GM18870 (cell line): Measurements from ENCODE around the gene TRAK2.
"Not testable (repeated sequence)": the region's sequence is repeated elsewhere in the genome, so short reads cannot be mapped to it uniquely, and the experiment has no call there.

ENCODE experiments used
- ATAC-seq: cut with Tn5 transposase; IDR thresholded peaks from one replicate; pipeline ENCODE4 v1.9.1; 2021; ENCODE audit warnings: moderate library complexity; ENCODE audit not compliant: unreplicated experiment

The TRAK2 gene

DNA sequence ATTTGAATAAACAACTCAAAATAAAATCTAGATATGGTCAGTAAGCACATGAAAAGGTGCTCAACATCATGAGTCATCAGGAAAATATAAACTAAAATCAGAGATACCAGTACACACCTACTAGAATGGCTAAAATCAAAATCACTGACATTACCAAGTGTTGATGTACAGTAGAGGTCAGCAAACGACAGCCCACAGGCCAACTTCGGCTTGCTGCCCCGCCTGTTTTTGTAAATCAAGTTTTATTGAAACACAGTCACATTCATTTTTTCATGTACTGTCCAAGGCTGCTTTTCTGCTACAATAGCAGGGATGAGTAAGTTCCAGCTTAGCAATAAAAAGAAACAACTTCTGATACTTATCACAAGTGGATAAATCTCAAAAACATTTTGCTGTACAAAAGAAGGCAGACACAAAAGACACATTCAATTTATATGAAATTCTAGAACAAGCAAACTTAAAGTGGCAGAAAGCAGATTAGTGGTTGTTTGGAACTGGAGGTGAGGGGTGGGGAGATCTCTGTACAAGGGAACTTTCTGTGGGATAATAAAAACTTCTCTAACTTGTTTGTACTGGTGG lies 32.1 kb downstream of the TRAK2 start:
- no peak for ATAC-seq

DNA sequence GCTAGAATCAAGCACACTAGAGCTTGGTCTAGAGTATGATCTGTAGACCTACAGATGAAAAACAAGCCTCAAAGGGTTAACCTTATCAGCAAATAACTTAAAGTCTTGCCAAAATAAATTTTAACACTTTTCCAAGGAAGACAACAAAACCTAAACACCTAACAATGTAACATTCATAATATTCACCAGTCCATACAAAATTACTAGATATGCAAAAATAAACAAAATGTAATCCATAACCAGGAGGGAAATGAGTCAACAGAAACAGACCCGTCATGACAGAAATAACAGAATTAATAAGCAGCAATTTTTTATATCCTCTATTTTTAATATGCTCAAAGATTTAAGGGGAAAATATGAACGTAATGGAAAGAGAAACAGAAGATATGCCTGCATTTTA lies 36.1 kb downstream of the TRAK2 start:
- no peak for ATAC-seq

DNA sequence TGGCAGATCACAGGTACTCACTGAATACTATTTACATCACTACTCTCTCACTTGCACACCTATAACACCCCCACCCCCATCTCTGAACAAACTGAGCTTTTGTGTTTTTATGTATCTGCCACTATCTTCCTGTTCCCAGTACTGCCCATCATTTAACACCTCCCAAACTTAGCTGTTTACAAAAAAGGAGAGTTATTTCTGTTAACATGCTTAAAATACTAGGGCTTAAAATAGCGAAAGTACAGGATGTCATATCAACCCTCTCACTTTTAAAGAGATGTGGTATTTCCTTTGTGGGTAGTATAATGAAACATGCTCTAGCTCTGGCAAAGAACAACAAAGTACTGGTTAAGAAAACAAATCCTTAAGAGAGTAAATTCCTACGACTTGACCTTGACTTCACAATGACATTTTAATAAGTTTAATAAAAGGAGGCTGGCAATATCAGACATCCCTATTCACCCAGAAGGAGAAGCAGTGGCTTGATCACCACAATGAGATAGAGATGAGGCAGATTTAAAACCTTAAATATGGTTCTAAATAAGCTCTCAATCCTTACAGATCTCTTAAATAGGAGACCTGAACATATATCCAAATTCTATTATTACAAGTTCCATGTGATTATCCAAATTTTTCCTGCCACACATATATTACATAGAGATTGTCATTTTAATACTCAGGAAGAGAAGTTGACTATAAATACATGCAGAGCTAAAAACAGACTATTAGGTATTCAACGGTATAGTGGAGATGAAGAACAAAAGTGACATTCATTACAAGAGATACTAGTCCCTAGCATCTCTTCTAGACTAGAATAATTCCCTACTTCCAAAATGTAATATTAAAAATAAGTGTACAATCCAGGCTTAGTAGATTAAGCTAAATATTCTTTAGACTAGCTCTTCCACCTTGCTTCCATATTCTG lies 36.9 kb downstream of the TRAK2 start:
- no peak for ATAC-seq

DNA sequence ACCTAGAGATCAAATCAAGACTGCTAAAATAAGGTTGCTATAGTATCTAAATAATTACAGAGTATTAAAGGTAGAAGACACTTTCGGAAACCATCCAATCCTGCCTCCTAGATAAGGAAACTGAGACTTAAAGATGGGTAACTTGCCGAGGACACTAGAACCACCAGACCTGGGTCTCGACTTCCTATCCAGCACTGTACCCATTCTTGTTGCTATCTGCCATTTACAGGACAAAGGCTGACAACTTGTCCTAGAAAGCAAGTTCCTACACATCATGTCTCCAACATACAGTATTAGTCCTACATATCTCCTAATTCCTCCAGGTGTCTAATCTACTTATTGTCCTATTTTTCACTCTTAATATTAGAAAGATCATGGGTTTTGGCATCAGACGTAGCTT lies 37.7 kb downstream of the TRAK2 start:
- no peak for ATAC-seq

DNA sequence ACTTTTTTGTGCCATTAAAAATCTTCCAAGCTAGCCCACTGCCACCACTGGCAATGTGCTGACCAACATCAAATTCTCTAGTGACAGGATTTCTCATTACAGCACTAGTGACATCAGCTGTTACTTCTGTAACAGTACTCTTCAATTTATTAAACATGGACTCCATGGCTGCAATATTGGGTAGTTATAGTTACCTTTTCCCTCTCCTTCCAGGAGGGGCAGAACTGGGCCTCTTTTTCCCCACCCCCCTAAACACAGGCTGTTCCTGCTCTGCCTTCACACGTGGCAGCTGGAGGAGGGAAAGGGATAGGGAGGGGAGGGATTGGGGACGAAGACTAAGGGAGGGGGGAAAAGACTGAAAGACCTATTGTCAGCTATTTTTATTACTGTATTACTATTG lies 38.1 kb downstream of the TRAK2 start:
- no peak for ATAC-seq

DNA sequence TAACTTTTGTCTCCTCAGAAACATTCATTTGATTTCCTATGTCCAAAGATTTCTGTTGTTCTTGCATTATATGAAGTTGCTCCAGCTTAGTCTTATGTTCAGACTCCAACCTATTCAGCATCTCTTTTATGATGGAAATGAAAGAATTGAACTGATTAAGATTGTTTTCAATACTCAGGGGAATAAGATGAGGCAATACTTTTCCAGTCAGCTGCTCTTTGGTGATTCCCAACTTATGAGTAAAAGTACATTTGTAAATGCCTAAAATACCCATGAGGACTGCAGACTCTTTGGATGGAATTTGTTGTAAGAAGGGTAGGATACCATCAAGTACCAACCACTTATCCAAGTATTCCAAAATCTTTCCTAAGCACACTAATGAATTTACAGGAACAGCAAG lies 39.8 kb downstream of the TRAK2 start:
- no peak for ATAC-seq

DNA sequence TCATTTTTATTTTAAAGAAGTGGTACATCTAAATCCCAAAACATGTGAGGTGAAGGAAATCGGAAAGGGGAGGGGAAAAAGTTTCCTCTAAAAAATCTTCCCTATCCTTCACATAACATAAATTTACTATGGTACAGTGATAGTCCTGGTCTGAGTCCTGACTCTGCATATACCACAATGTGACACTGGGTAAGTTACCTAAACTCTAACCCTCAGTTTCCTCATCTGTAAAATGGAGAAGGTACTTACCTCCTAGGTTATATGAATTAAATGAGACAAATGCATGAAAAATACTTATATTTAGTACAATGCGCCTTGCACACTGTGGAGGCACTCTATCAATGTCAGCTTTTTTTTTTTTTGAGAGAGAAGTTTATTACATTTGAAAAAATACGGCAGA lies 42.3 kb downstream of the TRAK2 start:
- ATAC-seq: no peak

DNA sequence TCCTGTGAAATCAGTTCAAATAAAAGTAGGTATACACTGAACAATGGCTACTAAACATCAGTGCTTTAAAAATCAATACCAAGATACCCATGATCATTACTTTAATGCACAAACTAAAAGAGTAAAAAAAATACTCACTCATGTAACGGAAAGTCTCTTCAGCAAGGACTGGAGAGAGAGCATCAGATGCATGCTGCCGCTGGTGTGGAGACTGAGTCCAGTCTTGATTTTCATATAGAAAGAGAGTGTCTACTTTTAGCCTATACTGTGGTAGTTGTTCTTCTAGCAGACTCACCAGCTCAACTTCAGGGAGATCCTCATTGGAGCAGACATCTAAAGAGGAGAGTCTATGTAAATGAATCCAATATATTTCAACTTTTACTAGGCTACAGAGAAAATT lies 44.0 kb downstream of the TRAK2 start:
- ATAC-seq: no peak

DNA sequence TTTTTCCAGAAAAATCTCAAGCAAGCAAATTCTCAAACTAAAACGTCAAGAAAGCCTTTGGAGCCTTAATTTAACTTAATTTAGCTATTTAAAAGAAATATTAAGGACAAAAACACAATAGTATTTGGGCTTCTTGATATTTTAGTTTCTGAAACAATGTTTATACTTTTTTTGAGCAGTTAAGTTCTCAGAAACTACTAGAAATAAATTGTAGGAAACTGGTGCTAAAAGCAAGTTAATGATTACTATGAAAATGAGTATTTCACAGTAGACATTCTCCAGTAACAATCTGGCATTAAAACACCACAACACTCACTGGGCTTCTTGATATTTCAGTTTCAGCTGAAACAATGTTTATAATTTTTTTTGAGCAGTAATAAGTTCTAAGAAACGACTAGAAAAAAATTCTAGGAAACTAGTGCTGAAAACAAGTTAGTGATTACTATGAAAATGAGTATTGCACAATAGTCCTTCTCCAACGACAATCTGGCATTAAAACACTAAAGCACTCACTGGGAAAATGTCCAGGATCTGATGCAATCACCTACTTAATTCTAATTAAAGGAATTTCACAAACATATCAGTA lies 45.1 kb downstream of the TRAK2 start:
- ATAC-seq: no peak

DNA sequence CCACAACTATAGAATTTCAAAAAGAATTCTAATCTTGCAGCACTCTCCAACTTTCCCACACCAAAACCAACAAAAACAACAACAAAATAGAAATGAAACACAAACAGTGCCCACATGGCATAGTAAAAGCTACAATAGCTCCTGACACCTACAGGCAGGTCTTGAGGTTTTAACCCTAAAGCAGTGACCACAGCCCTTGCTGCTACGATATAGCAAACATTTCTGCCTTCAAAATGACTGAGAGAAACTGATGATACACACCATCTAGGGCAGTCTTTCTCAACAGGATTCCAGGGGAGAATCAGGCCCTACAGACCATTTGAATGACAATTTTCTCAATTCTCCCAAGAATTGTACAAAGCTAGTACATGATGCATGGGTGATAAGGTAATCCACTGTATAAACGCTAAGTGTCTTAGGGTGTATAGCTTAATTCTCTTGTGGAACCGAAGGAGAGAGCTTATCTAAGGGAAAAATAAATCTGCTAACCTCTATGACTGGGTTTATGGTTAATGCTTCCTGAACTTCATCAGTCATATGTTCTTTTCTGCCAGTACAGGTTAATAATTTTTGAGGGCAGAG lies 46.5 kb downstream of the TRAK2 start:
- no peak for ATAC-seq

DNA sequence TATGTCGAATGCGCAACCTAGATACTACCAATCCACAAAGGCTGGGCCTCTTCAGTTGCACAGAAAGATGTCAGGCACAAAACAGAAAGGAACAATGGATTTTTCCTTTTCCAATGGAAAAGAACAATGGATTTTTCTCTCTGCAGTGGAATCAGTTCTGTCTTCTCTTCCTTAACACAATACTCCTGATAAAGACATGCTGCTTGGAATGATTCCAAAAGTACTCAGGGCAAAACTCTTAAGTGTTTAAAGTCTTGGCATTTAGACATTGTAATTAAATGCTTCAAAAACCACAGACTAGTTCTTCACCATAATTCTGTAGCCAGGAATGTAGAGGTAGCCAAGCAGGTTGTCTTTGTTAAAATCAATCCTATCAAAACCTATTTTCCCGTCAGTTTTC lies 47.4 kb downstream of the TRAK2 start:
- no peak for ATAC-seq

DNA sequence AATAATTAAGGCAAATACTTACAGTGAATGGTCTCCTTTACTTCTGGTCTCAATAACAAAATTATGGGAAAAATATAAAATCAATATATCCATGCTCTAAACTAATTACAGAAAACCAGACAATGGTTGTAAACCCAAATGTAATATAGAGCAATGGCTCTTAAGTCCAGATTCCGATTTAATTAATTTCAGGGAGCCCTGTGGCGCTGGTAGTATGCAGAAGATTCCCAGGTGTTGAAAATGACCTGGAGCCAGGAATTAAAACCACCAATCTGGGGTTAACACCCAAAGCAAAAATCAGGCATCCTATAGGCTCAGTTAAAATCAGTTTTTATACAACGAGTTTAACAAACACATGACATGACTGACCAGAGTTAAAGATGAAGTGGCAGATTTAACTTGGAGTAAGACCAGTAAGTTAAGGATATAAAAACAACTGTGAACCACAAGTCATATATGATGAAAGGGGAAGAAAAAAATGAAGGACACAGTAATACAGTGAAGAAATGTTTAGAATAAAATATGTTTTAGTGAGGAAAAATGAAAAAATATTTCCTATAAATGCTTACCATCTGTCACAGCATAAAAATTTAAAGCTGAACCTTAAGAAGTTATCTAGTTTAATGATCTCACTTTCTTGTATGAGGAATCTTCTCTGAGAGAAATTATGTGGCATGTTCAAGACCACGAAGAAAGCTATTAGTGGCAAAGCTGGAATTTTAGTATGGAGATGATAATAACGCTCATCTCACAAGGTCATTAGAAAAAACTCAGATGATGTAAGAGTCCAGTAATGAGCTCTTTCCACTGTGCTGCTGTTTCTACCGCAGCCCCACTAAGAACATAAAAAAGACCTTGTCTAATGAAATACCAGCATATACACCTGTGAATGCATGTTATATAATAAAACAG lies 48.4 kb downstream of the TRAK2 start:
- no peak for ATAC-seq

DNA sequence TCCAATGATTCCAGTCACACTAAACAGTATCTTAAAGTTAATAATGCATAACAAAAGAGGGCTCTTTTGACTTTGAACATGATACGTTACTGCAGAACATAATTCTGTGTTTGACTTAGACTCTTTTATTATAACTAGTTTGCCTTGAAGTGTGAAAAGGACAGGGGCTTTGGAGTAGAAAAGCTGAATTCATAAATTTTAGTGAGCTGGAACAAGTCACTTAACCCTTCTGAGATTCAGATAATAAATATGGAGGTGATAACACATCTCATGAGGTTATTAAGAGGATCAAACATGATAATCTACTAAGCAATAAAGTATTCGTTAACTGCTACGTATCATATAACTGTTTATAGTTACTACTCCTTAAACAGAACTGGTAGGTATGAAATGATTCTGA lies 49.4 kb downstream of the TRAK2 start:
- no peak for ATAC-seq

DNA sequence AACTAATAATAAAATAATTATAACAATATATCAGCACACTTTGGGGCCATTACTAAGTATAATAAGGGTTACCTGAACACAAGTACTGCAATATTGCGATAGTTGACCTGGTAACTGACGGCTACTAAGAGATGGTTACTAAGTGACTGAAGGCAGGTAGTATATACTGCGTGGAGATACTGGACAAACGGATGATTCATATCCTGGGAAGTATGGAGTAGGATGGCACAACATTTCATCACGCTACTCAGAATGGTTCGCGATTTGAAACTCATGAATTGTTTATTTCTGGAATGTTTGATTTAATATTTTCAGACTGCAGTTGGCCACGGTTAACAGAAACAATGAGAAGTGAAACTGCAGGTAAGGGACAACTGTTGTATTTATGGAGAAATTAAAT lies 54.7 kb downstream of the TRAK2 start:
- no peak for ATAC-seq

DNA sequence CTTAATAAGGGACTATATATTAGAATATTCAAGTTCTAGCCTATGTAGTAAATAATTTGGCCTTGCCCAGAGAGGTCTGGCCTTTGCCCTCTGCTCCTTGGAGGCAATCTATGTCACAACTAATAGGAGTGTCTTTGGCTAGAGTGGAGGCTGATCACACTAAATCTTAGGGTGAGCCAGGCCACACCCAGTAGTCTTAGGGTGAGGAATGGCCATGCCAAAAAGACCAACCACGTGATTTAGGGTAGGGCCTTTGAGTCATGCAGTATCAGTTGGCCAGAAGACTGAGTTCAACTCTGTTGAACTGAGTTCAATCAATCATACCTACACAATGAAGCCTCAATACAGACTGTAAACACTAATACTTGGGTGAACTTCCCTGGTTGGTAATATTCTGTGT lies 68.1 kb downstream of the TRAK2 start:
- ATAC-seq: no peak

DNA sequence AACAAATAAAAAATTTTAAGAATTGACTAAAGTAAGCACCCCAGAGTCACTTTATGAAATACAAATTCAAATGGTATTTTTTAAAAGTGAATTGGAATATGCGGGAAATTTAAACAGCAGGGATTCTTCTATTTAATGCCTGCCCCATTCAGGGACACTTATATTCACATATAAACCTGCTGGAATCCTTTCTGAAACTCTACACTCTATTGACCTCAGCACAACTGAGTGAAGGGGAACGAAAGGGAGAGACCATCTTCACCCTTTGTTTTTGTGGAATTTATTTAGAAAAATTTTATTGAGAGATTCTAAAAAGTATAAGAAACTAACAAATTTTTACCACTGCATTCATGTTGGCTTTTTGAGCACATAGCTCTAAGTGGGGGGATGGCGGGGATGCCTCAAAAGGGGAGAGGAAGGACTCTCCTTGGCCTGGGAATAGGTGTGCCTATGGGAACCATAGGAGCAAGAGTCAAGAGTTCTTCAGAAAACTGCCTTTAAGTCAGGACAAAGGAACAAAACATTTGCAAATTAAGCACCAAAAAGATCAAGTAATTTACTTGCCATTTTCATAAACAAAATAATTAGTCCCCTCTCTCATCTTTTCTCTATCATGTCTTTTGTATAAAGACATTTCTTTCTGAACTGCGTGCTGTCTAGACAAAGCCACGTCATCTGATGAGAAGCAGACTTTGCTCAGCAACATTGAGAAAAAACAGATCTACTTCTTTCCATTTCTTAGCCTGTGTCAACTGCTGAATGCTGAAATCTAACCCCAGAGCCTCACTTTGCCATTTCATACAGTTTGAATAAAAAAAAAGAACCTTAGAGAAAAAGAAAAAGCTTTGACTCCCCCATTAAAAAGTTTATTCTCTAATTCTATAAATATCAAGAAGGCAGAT lies 72.5 kb downstream of the TRAK2 start:
- no peak for ATAC-seq

DNA sequence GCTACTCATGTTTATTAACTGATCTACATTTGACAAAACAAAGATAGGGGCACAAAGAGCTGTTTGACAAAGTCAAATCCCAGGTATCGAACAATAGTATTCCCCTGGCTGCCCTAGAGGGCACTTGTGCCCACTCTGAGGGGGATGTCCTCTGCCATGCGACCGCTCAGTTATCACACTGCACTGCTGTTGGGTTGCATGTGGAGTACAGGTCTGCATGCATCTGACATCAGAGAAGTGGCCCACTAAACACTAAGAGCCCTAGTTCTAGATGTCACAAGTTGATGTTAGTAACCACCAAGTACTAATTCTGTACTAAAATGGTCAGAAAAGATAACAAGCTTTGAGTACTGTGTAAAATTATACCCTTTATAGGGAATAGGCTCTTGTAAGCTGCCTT lies 74.0 kb downstream of the TRAK2 start:
- ATAC-seq: no peak

DNA sequence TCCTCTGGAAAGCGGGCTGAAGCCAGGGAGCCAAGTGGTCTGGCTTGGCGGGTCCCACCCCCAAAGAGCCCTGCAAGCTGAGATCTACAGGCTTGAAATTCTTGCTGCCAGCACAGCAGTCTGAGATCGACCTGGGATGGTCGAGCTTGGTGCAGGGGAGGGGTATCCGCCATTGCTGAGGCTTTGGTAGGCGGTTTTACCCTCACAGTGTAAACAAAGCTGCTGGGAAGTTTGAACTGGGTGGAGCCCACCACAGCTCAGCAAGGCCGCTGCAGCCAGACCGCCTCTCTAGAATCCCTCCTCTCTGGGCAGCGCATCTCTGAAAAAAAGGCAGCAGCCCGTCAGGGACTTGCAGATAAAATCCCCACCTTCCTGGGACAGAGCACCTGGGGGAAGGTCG lies 81.5 kb downstream of the TRAK2 start:
- ATAC-seq: no peak

DNA sequence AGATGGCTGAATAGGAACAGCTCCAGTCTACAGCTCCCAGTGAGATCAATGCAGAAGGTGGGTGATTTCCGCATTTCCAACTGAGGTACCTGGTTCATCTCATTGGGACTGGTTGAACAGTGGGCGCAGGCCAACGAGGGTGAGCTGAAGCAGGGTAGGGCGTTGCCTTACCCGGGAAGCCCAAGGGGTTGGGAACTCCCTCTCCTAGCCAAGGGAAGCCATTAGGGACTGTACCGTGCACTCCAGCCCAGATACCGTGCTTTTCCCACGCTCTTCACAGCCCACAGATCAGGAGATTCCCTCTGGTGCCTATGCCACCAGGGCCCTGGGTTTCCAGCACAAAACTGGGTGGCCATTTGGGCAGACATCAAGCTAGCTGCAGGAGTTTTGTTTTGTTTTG lies 81.9 kb downstream of the TRAK2 start:
- ATAC-seq: not testable (repeated sequence)

DNA sequence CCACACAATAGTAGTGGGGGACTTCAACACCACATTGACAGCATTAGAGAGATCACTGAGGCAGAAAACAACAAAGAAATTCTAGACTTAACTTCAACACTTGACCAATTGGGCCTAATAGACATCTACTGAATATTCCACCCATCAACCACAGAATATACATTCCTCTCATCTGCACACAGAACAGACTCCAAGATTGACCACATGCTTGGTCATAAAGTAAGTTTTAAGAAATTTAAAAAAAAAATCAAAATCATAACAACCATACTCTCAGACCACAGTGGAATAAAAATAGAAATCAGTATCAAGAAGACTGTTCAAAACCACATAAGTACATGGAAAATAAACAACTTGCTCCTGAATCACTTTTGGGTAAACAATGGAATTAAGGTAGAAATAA lies 85.1 kb downstream of the TRAK2 start:
- no peak for ATAC-seq
